Keratinocyte (primary cell): ENCODE results near the gene SYNDIG1. TPM values are rescaled to one million over a fixed set of nuclear protein-coding genes. Genes with fewer than 3 reads are reported as not detected.

ENCODE experiments used
- DNase-seq: peaks from one replicate; pipeline ENCODE4 v3.0.0-alpha.2; 2011; ENCODE audit warnings: low read depth, missing footprints, low spot score
- FAIRE-seq: peaks from 2 replicates; lab custom pipeline; 2011; peaks lifted over from hg19 to GRCh38; lab: Jason Lieb, UNC
- H2AFZ ChIP-seq: 2 replicates; pipeline ENCODE4 v1.6.0; 2012; ENCODE audit warnings: low read length, control low read depth, inconsistent platforms; ENCODE audit not compliant: control insufficient read depth
- H3K27ac ChIP-seq: 2 replicates; pipeline ENCODE4 v1.5.1; 2011; ENCODE audit warnings: low read length; ENCODE audit not compliant: control insufficient read depth, insufficient read depth
- H3K27me3 ChIP-seq: 3 replicates; pipeline ENCODE4 v1.6.0; 2011; ENCODE audit warnings: low read length; ENCODE audit not compliant: control insufficient read depth, insufficient read depth; ENCODE audit errors: extremely low read depth
- H3K36me3 ChIP-seq, 2 experiments: 2 replicates in 1 of 2; 3 replicates in 1 of 2; pipeline ENCODE4 v1.5.1; 2011; ENCODE audit warnings: low read length in 2 of 2, mild to moderate bottlenecking in 1 of 2; ENCODE audit not compliant: control insufficient read depth in 2 of 2, insufficient read depth in 2 of 2; ENCODE audit errors: extremely low read depth in 1 of 2
- H3K4me1 ChIP-seq: 3 replicates; pipeline ENCODE4 v1.5.1; 2011; ENCODE audit warnings: low read length; ENCODE audit not compliant: control insufficient read depth, insufficient read depth; ENCODE audit errors: extremely low read depth
- H3K4me2 ChIP-seq: 3 replicates; pipeline ENCODE4 v1.6.0; 2011; ENCODE audit warnings: low read depth, low read length; ENCODE audit not compliant: control insufficient read depth, insufficient read depth; ENCODE audit errors: extremely low read depth
- H3K4me3 ChIP-seq, 3 experiments: fragments of 200-600 bp in 1 of 3; sonication (generic) in 1 of 3; 2 replicates in 2 of 3; 3 replicates in 1 of 3; pipeline ENCODE4 v1.5.1; 2011 to 2016; ENCODE audit warnings: low read length in 3 of 3, mild to moderate bottlenecking in 3 of 3, control low read depth in 2 of 3, inconsistent platforms in 1 of 3, low read depth in 1 of 3, mixed read lengths in 1 of 3, mixed run types in 1 of 3, moderate library complexity in 1 of 3; ENCODE audit not compliant: control insufficient read depth in 2 of 3, insufficient read depth in 2 of 3; ENCODE audit errors: extremely low read depth in 1 of 3
- H3K79me2 ChIP-seq: 2 replicates; pipeline ENCODE4 v1.6.0; 2012; ENCODE audit warnings: low read length; ENCODE audit not compliant: control insufficient read depth, insufficient read depth
- H3K9ac ChIP-seq: 3 replicates; pipeline ENCODE4 v1.6.0; 2011; ENCODE audit warnings: low read length; ENCODE audit not compliant: control insufficient read depth, insufficient read depth; ENCODE audit errors: extremely low read depth
- H3K9me1 ChIP-seq: 3 replicates; pipeline ENCODE4 v1.6.0; 2011; ENCODE audit warnings: low read length; ENCODE audit not compliant: control insufficient read depth, insufficient read depth; ENCODE audit errors: extremely low read depth
- H3K9me3 ChIP-seq: 2 replicates; pipeline ENCODE4 v1.5.1; 2012; ENCODE audit warnings: low read depth, low read length; ENCODE audit not compliant: control insufficient read depth
- H4K20me1 ChIP-seq: 3 replicates; pipeline ENCODE4 v1.6.0; 2011; ENCODE audit warnings: low read length; ENCODE audit not compliant: control insufficient read depth, insufficient read depth; ENCODE audit errors: extremely low read depth
- CTCF ChIP-seq, 3 experiments: IDR thresholded peaks in 1 of 3; conservative IDR thresholded peaks in 1 of 3; optimal IDR thresholded peaks in 1 of 3; 2 replicates in 2 of 3; 3 replicates in 1 of 3; pipeline versions ENCODE3 to v1.5.1; 2011; ENCODE audit warnings: low read length in 3 of 3, mild to moderate bottlenecking in 3 of 3, moderate library complexity in 2 of 3, control low read depth in 1 of 3, inconsistent platforms in 1 of 3; ENCODE audit not compliant: insufficient read depth in 2 of 3; ENCODE audit errors: extremely low read depth in 1 of 3
- EZH2 ChIP-seq: IDR thresholded peaks from one replicate; pipeline ENCODE4 v1.6.1; 2012; ENCODE audit warnings: inconsistent platforms, mild to moderate bottlenecking, low read length, moderate library complexity
- dilution Hi-C: fragments of 300-500 bp; cut with MboI; formaldehyde crosslinking; loops from one replicate; pipeline ENCODE4 v1.7.0; 2020; ENCODE audit warnings: low sequenced_read_pairs; ENCODE audit not compliant: extremely low pct_ligation_motif_present
- polyA plus RNA-seq, 5 experiments: library from polyadenylated mRNA; depleted of rRNA in 3 of 5; stranded (reverse) in 3 of 5; stranded (forward) in 1 of 5; unstranded in 1 of 5; fragments of >200 nt; gene quantifications; 1 replicate in 1 of 5; 2 replicates in 3 of 5; 3 replicates in 1 of 5; pipeline versions ENCODE4 v1.2.1 to v1.2.3, GENCODE V29; 2011 to 2012; ENCODE audit warnings: missing spikeins in 2 of 5, low read depth in 1 of 5, low replicate concordance in 1 of 5

The SYNDIG1 gene
- polyA plus RNA-seq, 1 donor (not counting 4 experiments of a cell fraction or from before 2014, with no cell fraction given) = 0.38 TPM

DNA sequence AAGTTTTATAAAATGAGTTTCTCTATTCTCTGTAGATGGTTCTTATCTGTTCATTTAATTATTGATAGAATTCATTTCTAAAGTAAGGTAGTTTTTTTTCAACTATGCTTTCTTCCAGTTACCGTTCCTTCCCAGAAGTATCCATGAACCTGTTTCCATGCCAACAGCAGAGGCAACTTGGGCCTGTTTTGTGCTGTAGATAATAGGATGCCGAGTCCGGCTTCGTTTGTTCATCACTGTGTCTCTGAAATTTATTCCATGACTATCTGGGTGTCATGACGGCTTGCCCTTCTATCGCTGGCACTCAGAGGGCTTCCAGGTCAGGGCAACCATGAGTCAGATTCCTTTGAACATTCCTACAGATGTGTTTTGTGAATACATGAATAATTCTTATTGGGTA lies 190.4 kb downstream of the SYNDIG1 start:
- no peaks in the 10 kb centered on the region for H3K9me3 ChIP-seq
- H2AFZ ChIP-seq = no peak overlapping the region
- H3K79me2 ChIP-seq = no peaks in the 10 kb centered on the region
- no peaks in the 10 kb centered on the region for H3K4me1 ChIP-seq
- no peak overlapping the region for H3K4me2 ChIP-seq
- H3K9ac ChIP-seq = no peak overlapping the region
- no peaks in the 10 kb centered on the region for H4K20me1 ChIP-seq
- dilution Hi-C loops = no loop called here
- H3K4me3 ChIP-seq = no peak overlapping the region
- FAIRE-seq = no peak
- no peaks in the 10 kb centered on the region for H3K9me1 ChIP-seq
- TF ChIP-seq EZH2 (no peak), CTCF (optimal IDR thresholded peaks at IDR 0.05 in 1 of 3, IDR thresholded peaks at IDR 0.05 in 1 of 3, conservative IDR thresholded peaks at IDR 0.05 in 1 of 3; ENCODE audit: extremely low read depth in 1 of 3, insufficient read depth in 2 of 3, low read length in 3 of 3) (no peak)
- no peak overlapping the region for H3K27ac ChIP-seq
- no peaks in the 10 kb centered on the region for H3K27me3 ChIP-seq
- DNase-seq = no peak
- no peaks in the 10 kb centered on the region for H3K36me3 ChIP-seq

DNA sequence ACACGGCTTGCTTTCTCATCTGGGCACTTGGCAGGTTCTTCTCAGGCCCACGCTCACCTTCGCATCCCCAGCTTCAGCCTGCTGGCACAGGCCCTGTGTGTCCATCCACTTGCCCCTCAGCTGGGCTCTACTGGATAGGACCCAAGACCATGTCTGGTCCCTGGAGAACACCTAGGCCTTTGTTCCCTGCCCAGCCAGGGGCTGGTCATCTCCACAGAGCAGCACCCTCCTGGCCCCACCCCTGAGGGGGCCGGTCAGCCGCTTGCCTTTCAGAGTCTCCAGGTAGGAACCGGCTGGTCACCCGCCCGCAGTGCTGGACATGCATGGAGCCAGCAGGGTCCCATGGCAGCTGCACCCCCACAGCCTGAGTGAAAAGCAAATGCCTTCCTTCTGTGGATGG lies 191.2 kb downstream of the SYNDIG1 start:
- Histone ChIP-seq H3K36me3 (no peaks in the 10 kb centered on the region), H3K79me2 (no peaks in the 10 kb centered on the region), H3K9me1 (no peaks in the 10 kb centered on the region), H3K27ac (no peak overlapping the region), H3K4me3 (no peak overlapping the region), H3K27me3 (no peaks in the 10 kb centered on the region), H3K9ac (no peak overlapping the region), H3K4me1 (no peaks in the 10 kb centered on the region), H3K4me2 (no peak overlapping the region), H3K9me3 (no peaks in the 10 kb centered on the region), H4K20me1 (no peaks in the 10 kb centered on the region), H2AFZ (no peak overlapping the region)
- FAIRE-seq = no peak
- TF ChIP-seq EZH2 (no peak), CTCF (optimal IDR thresholded peaks at IDR 0.05 in 1 of 3, IDR thresholded peaks at IDR 0.05 in 1 of 3, conservative IDR thresholded peaks at IDR 0.05 in 1 of 3; ENCODE audit: extremely low read depth in 1 of 3, insufficient read depth in 2 of 3, low read length in 3 of 3) (no peak)
- no peak for DNase-seq
- dilution Hi-C loops = no loop called here
